Measurements from ENCODE around the gene ZNF609.
A peak's percentile ranks its signal among the peaks of the same experiment; 100 is the strongest.

Gene ZNF609

GRCh38 chr15:64455961-64456371 is 4.4 kb upstream of the ZNF609 start:
- Histone ChIP-seq H3K9me3 (ENCODE audit: severe bottlenecking) (no peaks in the 10 kb centered on the region), H3K27ac (ENCODE audit: poor library complexity, severe bottlenecking) (no peak overlapping the region), H3K27me3 (ENCODE audit: insufficient read depth, poor library complexity, severe bottlenecking) (no peaks in the 10 kb centered on the region), H3K4me1 (ENCODE audit: insufficient read depth, poor library complexity, severe bottlenecking) (peaks cover 13% of the 10 kb centered on the region), H3K36me3 (ENCODE audit: low read depth) (peaks cover 11% of the 10 kb centered on the region), H3K4me3 (ENCODE audit: severe bottlenecking) (no peak overlapping the region)
- DNase-seq (ENCODE audit: low spot score) (no peak), ATAC-seq (ENCODE audit: low read depth) (no peak)
- no peak for TF ChIP-seq CTCF (IDR thresholded peaks at IDR 0.05; ENCODE audit: poor library complexity, severe bottlenecking)

- Histone ChIP-seq H3K27me3 (ENCODE audit: insufficient read depth, poor library complexity, severe bottlenecking) (no peaks in the 10 kb centered on the region), H3K36me3 (ENCODE audit: low read depth) (peaks cover 11% of the 10 kb centered on the region), H3K27ac (ENCODE audit: poor library complexity, severe bottlenecking) (no peak overlapping the region), H3K9me3 (ENCODE audit: severe bottlenecking) (no peaks in the 10 kb centered on the region), H3K4me3 (ENCODE audit: severe bottlenecking) (no peak overlapping the region), H3K4me1 (ENCODE audit: insufficient read depth, poor library complexity, severe bottlenecking) (peaks cover 14% of the 10 kb centered on the region)
- DNase-seq (ENCODE audit: low spot score) (no peak), ATAC-seq (ENCODE audit: low read depth) (no peak)
- no peak for TF ChIP-seq CTCF (IDR thresholded peaks at IDR 0.05; ENCODE audit: poor library complexity, severe bottlenecking)
Observed at GRCh38 chr15:64456634-64457108, 3.7 kb upstream of the ZNF609 start.

- Histone ChIP-seq H3K27me3 (ENCODE audit: insufficient read depth, poor library complexity, severe bottlenecking) (no peaks in the 10 kb centered on the region), H3K27ac (ENCODE audit: poor library complexity, severe bottlenecking) (peak overlapping the region; percentile 89), H3K4me3 (ENCODE audit: severe bottlenecking) (peak overlapping the region; percentile 37), H3K4me1 (ENCODE audit: insufficient read depth, poor library complexity, severe bottlenecking) (peaks cover 20% of the 10 kb centered on the region), H3K36me3 (ENCODE audit: low read depth) (peaks cover 22% of the 10 kb centered on the region), H3K9me3 (ENCODE audit: severe bottlenecking) (no peaks in the 10 kb centered on the region)
- ATAC-seq (ENCODE audit: low read depth) (no peak), DNase-seq (ENCODE audit: low spot score) (no peak)
- TF ChIP-seq CTCF (IDR thresholded peaks at IDR 0.05; ENCODE audit: poor library complexity, severe bottlenecking) = no peak
Observed at GRCh38 chr15:64459066-64459781, 1.2 kb upstream of the ZNF609 start.

- no peaks in the 10 kb centered on the region for H3K9me3 ChIP-seq (ENCODE audit: severe bottlenecking)
- H3K4me1 ChIP-seq (ENCODE audit: insufficient read depth, poor library complexity, severe bottlenecking) = peaks cover 20% of the 10 kb centered on the region
- TF ChIP-seq CTCF (IDR thresholded peaks at IDR 0.05; ENCODE audit: poor library complexity, severe bottlenecking) = peak; percentile 33
- H3K27me3 ChIP-seq (ENCODE audit: insufficient read depth, poor library complexity, severe bottlenecking) = no peaks in the 10 kb centered on the region
- H3K27ac ChIP-seq (ENCODE audit: poor library complexity, severe bottlenecking) = peak overlapping the region; percentile 89
- ATAC-seq (ENCODE audit: low read depth) (peak; percentile 78), DNase-seq (ENCODE audit: low spot score) (peak; percentile 67)
- H3K4me3 ChIP-seq (ENCODE audit: severe bottlenecking) = peak overlapping the region; percentile 37
- H3K36me3 ChIP-seq (ENCODE audit: low read depth) = peaks cover 24% of the 10 kb centered on the region
Observed at GRCh38 chr15:64460724-64461720, 644 bp downstream of the ZNF609 start.
